Activated CD4-positive, alpha-beta T cell treated with anti-CD3 and anti-CD28 coated beads, Interleukin-2, amount 50 U/mL, for 4 hours (primary cell): ENCODE measurements around the gene CFLAR.
"Not testable (repeated sequence)": the region's sequence is repeated elsewhere in the genome, so short reads cannot be mapped to it uniquely, and the experiment has no call there.

Source experiments
- DNase-seq, 2 experiments: peaks; one replicate each; pipeline ENCODE4 v3.0.0-alpha.2; 2020

CFLAR gene

DNA sequence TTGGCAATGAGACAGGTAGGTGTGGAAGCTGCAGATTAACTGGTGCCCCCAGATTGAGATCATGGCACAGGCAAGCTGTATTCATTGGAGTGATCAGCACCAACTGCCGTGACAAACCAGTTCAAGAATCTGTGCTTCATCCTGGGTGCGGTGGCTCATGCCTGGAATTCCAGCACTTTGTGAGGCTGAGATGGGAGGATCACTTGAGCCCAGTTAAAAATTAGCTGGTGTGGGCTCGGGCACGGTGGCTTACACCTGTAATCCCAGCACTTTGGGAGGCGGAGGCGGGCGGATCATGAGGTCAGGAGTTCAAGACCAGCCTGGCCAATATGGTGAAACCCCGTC, 33.8 kb downstream of the CFLAR start:
- DNase-seq, result not testable (repeated sequence)

DNA sequence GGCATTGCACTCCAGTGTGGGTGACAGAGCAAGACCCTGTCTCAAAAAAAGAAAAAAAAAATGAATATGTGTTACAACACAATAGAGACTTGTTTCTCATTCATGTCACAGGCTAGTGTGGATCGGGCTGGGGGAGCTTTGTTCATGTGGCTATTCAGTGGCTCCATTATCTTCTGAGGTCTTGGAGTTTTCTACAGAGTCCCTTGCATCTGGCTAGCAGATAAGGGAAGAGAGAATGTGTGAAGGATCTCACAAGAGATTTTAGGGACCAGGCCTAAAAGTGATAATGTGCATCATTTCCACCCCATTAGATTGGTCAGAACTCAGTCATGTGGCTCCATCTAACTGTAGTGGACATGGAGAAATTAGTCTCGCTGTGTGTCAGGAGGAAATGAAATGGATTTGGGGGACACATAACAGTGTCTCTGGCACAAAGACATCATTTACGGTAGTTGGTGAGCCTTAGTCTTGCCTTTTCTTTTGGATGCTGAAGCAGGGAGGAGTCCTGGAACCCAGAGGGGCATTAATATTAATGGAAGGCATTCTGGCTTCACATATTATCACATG, 34.6 kb downstream of the CFLAR start:
- no peak for DNase-seq

DNA sequence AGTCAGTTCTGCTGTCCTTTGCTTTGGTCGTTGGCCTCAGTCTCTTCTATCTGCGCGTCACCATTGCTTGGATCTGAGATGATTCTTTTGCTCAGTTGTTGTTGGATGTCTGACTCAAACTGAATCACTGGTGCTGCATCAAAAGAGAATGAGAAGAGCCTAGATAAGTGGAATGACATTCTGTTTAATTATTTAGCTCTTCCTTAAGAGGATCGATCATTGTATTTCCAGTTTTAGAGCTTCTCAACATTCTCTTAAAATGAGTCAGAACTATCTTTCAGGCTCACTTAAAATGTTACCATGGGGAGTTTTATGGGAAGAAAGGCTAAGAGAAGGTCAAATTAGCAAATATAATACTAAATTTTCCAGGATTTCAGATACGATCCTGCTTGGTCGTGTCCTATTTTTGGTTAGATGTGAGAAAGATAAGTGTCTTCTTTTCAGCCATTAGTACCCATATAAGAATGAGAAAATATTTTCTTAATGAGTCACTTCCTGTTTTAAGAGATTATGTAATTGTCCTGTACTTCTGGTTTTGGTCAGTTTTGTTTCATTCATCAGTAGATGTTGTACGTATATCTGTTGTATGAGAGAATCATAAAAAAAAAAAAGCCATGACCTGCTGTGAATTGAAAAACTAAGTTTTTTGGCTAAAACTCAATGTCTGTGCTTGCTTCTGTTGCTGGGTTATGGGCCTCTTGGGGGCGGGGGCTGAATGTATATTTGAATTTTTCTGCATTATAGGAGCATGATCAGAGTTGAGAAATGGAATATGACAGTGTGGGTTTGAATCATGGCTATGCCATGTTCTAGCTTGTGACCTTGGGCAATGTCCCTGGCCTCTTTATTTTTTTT, 35.4 kb downstream of the CFLAR start:
- no peak for DNase-seq

DNA sequence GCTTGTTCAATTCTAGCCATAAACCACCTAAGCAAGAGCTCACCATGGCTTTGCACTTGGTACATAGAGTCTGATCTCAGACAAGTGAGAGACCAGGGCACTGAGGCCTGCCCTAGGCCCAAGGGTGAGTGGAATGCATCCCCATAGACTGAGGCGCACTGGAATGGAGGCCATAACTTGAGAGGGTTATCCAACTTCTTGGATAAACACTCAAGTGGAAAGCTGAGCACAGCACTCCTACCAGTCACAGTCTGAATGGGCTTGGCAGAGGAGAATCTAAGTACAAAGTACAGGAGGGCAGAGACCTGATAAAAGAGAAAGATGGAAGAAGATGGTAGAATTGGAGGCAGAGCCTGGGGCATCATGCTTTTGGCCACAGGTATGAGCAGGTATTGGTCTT, 36.6 kb downstream of the CFLAR start:
- no peak for DNase-seq

DNA sequence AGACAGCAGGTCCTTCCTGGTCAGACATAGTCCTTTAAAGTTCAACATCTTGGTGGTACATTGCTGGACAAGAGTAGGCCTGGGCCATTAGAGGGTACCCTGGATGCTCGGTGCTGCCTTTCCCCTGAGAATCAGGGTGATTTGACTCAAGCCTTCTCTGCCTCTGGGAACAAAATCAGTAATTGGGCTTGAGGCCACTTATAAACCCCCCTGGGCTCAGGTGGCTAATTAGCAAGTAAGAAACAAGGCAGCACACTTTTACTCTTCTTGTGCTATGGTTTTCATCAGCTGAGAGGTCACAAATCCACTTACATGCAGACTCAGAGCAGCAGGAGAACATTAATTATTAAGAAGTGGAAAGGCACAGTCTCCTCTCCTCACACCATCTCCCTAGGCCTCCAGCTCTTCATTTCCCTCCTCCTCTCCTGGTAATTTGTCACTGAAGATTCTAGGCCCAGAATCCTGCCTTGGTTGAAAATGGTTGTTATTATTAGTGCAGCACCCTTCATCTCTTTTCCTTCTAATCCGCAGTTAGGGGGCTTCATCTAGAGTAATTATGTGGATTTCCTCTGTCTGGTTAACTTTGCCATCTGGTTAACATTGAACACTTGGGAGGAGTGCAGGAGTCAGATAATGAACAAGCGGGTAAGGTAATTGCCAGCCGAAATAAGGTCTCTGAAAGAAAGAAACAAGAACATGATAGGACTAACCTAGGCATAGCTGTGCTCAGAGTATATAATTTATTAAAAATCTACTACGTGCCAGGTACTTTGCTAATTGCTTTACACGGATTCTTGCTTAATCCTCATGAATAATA, 37.2 kb downstream of the CFLAR start:
- no peak for DNase-seq

DNA sequence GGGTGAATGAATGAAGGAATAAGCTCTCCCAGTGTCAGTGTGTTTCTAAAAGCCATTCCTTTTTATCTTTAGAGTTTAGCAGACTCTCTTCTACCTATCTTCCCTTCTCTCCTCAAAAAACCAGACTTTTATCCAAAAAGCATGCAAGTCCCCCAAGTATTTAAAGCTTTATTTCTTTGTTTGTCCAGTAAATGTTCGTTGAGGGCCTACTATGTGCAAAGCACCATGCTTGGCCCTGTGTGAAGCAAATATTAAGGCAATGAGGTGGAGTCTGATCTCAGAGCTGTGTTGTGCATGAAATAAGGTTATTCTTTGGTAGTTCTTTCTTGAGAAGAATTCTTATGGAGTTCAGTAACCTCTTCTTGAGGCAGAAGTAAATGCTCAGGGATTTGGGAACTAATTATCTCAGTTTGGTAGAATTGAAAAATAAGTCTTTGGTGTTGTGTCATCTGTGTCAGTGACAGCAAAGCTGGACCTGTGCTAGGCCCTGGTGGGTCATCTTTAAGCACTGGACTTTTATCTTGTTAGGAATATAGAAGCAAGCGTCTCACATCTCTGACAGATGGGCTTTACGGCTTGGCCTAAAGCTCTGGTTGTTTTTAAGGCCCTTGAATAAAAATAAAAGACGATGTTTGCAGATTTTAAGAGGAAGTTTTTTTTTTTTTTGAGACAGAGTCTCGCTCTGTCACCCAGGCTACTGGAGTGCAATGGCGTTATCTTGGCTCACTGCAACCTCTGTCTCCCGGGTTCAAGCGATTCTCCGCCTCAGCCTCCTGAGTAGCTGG, 38.8 kb downstream of the CFLAR start:
- DNase-seq, result no peak

DNA sequence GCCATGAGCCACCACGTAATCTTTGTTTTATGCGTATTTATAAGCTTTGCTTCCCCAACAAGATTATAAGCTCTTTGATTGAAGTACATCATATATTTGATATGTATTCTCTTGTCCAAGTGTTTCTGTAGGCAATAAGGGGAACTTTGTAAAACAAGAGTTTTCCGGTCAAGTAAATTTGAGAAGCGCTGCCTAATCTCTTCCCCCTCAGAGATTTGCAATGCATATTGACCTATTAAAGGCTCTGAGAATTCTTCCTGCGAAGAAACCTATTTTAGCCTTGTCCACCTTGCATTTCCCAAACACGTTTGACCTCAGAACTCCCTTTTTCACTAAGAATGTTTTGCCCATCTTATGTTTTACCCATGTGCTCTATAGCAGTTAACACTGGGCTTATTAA, 40.1 kb downstream of the CFLAR start:
- no peak for DNase-seq

DNA sequence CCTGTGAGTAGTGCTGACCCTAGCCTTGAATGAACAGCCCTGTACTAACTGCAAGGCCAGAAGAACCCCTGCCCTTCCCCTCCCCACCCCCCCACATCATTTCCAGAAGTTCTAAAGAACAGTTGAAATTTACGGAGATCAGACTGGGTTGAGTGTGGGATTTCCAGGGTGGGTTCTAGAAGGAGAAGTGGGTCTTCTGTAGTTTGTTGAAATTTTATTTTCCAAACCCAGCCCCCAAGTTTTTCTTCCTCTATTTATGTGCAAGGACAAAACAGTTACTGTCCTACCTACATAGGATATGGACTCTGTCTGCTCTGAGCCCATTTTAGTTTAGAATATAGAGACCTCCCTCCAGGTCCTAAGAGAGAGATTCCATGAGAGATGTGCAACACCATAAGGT, 40.7 kb downstream of the CFLAR start:
- DNase-seq, result no peak

DNA sequence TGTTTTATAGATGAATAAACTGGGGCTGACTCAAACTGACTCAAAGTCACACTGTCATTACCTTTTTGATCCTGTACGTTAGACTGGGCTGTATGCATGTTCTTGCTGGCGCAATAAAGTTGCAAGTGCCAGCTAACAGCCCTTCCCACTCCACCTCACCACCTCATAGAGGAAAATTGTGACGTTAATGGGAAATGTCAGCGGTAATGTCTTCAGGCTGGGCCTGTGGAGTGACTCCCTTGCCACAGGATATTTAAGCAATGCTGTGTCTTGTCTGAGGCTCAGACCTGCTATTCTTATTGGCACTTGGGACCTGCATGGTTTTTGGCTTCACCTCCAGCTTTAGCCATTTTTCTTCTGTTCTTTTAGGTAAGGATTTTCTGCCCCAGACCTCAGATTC, 41.7 kb downstream of the CFLAR start:
- DNase-seq, result no peak

DNA sequence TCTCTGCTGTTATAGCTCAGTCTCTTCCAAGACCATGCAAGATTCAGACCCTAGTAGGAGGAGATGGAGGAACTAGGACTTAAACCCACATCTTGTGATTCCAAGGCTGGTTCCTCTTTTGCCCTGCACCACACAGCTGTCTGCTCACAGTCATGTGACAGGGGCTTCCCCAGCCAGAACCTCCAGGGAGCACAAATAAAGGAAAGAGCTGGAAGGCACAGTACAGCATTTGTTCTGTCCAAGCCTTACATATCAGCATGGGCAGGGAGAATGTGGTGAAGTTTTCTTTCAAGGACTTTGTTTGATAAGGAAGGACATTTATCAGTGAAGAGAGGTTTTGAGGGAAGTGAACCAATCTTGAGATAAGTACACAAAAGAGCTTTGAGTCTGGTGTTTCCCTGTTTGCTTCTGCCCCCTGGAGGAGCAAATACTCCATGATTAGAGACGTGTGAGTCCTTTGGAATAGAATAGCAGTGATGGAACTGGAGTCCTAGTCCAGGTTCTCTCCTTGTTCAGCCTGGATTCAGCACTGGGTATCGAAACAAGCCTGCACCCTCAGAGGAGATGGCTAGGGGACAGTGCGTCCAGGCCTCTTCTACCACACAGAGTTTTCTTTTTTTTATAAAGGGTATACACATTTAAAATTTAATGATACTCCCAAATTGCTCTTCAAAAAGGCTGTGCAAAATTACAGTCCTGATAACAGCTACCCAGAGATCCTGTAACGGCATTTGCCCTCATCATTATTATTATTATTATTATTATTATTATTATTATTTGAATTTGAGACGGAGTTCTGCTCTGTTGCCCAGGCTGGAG, 42.4 kb downstream of the CFLAR start:
- DNase-seq, result peak; percentile 44 to 50

DNA sequence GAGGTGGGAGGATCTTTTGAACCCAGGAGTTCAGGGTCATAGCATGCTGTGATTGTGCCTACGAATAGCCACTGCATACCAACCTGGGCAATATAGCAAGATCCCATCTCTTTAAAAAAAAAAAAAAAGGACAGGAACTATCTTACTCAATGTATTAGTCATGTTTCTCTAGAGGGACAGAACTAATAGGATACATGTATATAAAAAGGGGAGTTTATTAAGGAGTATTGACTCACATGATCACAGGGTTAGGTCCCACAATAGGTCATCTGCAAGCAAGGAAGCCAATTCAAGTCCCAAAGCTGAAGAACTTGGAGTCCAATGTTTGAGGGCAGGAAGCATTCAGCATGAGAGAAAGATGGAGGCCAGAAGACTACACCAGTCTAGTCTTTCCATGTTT, 48.2 kb downstream of the CFLAR start:
- DNase-seq, result no peak

DNA sequence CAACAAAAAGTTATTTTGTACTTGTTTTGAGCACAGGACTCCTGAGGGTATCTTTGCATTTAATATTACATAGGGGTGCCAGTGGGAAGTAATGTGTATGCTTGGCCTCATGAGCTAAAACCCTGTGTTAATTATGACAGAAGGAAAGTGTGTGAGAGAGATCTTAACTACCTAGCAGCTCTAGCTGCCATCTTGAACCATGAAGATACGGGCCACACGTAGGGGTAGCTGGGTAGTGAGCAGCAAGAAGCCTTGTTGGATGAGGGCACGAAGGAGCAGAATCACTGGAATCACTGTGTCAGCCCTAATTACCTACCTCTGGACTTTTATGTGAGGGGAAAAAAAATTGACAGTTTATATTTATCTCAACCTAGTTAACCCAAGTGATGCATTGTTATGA, 51.6 kb downstream of the CFLAR start:
- DNase-seq, result no peak

DNA sequence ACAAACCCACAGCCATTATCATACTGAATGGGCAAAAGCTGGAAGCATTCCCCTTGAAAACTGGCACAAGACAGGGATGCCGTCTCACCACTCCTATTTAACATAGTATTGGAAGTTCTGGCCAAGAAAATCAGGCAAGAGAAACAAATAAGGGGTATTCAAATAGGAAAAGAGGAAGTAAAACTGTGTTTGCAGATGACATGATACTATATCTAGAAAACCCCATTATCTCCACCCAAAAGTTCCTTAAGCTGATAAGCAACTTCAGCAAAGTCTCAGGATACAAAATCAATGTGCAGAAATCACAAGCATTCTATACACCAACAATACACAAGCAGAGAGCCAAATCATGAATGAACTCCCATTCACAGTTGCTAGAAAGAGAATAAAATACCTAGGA, 52.5 kb downstream of the CFLAR start:
- DNase-seq, result not testable (repeated sequence)

DNA sequence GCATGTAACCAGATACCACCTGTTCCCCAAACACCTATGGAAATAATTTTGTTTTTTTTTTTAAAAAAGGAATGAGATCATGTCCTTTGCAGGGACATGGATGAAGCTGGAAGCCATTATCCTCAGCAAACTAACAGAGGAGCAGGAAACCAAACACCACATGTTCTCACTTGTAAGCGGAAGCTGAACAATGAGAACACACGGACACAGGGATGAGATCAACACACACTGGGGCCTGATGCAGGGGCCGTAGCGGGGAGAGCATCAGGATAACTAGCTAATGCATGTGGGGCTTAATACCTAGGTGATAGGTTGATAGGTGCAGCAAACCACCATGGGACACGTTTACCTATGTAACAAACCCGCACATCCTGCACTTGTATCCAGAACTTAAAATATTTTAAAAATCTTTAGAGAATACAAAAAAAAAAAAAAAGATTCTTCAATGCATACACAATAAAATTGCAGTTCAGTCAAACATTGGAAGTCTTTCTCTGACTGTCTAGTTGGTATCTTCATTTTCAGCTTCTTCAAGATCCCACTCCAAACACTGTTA, 55.4 kb downstream of the CFLAR start:
- no peak for DNase-seq

DNA sequence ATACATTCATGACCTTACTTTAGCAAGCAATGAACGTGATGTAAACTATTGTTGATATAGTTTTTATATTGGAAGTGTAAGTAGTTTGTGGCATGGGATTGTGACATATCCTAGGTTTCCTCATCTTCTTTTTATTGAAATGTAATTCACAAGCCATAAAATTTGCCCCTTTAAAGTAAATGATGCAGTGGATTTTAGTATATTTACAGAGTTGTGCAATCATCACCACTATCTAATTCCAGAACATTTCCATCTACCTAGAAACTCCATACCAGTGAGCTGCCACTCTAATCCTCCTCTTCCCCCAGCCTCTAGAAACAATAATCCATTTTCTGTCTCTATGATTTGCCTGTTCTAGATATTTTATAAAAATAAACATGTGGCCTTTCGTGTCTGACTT, 56.3 kb downstream of the CFLAR start:
- no peak for DNase-seq

DNA sequence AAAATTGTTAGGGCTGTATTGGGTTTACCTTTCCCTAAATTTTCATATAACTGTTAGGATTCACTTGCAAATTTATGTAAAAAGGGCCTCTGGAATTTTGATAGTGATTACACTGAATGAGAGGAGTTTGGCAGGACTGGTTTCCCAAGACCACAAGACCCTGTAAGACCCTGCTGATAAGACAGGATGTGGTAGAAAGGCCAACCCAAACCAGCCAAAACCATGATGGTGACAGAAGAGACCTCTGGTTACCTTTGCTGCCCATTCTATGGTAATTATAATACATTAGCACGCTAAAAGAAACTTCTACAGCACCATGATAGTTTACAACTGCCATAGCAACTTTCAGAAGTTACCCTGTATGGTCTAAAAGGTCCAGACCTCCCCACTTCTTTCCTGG, 58.7 kb downstream of the CFLAR start:
- no peak for DNase-seq

DNA sequence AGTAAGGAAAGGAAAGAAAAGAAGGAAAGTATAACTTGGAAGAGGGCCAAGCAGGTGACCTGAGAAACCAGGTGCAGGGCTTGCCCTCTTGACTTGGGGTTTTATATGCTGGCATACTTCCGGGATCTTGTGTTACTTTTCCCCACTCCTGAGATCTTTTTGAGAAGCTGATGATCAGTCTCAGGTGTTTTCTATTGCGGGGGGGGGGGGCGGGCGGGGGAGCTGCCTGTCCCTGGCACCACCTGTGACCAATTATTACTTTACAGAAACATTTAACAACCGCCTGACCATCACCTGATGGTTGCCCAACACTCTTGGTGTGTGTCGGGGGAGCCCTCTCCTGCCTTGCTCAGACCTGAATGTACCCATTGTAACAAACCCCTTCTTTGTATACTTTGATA, 60.1 kb downstream of the CFLAR start:
- DNase-seq, result no peak

DNA sequence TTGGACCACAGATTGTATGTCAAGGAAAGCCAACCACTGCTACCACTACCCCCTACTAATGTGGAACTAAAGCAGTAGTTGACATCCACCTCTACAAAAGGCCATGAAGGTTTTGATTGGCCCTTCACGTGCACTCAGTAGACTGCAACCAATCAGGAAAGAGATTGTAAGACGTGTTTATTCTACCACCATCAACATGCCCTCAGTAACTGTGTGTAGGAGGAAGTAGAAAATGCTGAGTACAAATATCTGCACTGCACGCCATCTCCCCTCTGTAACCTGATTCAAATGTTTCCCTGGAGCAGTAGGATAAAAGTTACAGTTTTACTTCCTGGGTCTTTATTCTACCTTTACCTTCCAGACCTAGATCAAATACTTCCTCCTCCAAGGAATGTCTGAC, 64.0 kb downstream of the CFLAR start:
- no peak for DNase-seq

DNA sequence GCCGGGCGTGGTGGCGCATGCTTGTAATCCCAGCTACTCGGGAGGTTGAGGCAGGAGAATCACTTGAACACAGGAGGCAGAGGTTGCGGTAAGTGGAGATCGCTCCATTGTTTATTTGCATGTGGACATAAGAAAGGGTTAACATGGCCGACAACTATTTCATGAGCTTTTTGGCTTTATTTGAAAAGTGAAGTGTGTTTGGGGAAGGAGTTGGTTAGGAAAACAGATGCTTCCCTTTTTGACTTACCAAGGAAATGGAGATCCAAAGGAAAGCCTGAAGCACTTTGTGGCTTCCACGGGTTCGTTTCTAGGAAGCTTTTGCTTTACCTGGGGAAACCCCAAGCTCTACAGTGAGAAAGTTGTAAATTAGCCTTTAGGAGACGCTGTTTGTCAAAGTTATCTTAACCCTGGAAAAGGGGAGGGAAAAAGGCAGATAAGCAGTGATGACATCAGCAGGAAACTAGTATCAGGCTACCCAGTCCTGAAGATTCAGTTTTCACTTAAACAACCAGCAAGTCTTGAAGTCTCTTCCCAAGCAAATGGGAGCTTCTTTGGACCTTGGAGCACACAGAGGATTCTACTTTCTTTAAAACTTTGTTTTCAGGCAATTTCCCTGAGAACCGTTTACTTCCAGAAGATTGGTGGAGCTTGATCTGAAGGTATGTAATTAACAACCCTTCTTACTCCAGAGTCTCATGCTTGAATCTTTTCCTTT, 66.8 kb downstream of the CFLAR start, which contains the start of gene CASP10:
Gene CASP10 (plus strand): TSS at position 492 of the 715 bp plus-strand sequence. CDS start 2,637 bp downstream, outside the sequence.
- peak in 1 of 2 experiments; percentile 17 for DNase-seq

DNA sequence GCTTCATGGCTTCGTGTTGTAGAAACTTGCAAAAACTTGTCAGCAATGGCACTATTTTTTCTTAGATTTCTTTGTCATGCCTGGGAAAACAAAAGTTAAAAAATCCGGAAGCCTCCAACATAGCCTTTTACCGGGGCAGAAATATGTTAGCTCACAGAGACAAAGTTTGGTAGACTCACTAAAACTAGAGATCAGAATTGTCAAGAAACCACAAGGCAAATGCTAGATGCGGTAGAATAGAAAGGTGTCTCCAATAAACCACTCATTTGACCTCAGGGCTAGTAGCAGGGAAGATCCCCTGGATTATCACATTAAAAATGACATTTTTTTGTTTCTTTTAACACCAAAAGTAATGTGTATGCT, 67.4 kb downstream of the CFLAR start:
- no peak for DNase-seq

DNA sequence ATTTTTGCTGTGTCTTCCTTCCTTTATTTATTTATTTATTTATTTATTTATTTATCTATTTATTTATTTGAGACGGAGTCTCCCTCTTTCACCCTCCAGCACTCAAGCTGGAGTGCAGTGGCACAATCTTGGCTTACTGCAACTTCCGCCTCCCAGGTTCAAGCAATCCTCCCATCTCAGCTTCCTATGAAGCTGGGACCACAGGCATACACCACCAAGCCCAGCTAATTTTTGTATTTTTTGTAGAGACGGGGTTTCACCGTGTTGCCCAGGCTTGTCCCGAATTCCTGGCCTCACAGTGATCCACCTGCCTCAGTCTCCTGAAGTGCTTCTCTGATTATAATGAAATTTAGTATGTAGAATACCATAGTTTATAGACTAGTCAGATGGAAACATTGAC, 67.9 kb downstream of the CFLAR start:
- DNase-seq, result not testable (repeated sequence)
